Measurements from ENCODE around the gene OR2T4. TPM values are rescaled to one million over a fixed set of nuclear protein-coding genes. Genes with fewer than 3 reads are reported as not detected.

OR2T4 gene
- not detected in 2 replicates for total RNA-seq

- H3K36me3 ChIP-seq (ENCODE audit: control insufficient read depth, insufficient read depth, low read length), result no peaks in the 10 kb centered on the region
- H3K27me3 ChIP-seq (ENCODE audit: control insufficient read depth, insufficient read depth, low read length), result no peaks in the 10 kb centered on the region
- TF ChIP-seq CTCF (IDR thresholded peaks at IDR 0.05; ENCODE audit: insufficient read depth, low read length, severe bottlenecking), result no peak
- FAIRE-seq (no peak), DNase-seq (ENCODE audit: low read depth) (no peak)
- no peak within 1 kb of the TSS for H3K4me3 ChIP-seq (ENCODE audit: low read depth, low read length)
Measured at GRCh38 chr1:248361121-248361715, at the start of gene OR2T4. Gene OR2T4 (plus strand): TSS chr1:248361665. CDS start chr1:248361665, 0 bp downstream.

- H3K36me3 ChIP-seq (ENCODE audit: control insufficient read depth, insufficient read depth, low read length), result no peaks in the 10 kb centered on the region
- DNase-seq (ENCODE audit: low read depth) (no peak), FAIRE-seq (no peak)
- no peak overlapping the region for H3K4me3 ChIP-seq (ENCODE audit: low read depth, low read length)
- no peaks in the 10 kb centered on the region for H3K27me3 ChIP-seq (ENCODE audit: control insufficient read depth, insufficient read depth, low read length)
- no peak for TF ChIP-seq CTCF (IDR thresholded peaks at IDR 0.05; ENCODE audit: insufficient read depth, low read length, severe bottlenecking)
Measured at GRCh38 chr1:248316796-248317195, 44.7 kb upstream of the OR2T4 start.

- Histone ChIP-seq H3K4me3 (ENCODE audit: low read depth, low read length) (no peak within 1 kb of the TSS), H3K27me3 (ENCODE audit: control insufficient read depth, insufficient read depth, low read length) (no peaks in the 10 kb centered on the region), H3K36me3 (ENCODE audit: control insufficient read depth, insufficient read depth, low read length) (no peaks in the 10 kb centered on the region)
- FAIRE-seq (no peak), DNase-seq (ENCODE audit: low read depth) (no peak)
- TF ChIP-seq CTCF (IDR thresholded peaks at IDR 0.05; ENCODE audit: insufficient read depth, low read length, severe bottlenecking), result no peak
Measured at GRCh38 chr1:248324468-248324867, 37.0 kb upstream of the OR2T4 start, which contains the start of gene OR2M7. Gene OR2M7 (minus strand): TSS chr1:248324568. CDS start chr1:248324568, 0 bp downstream.

- FAIRE-seq, result no peak
- no peaks in the 10 kb centered on the region for H3K36me3 ChIP-seq (ENCODE audit: control insufficient read depth, insufficient read depth, low read length)
- no peaks in the 10 kb centered on the region for H3K27me3 ChIP-seq (ENCODE audit: control insufficient read depth, insufficient read depth, low read length)
- TF ChIP-seq CTCF (IDR thresholded peaks at IDR 0.05; ENCODE audit: insufficient read depth, low read length, severe bottlenecking), result no peak
- no peak overlapping the region for H3K4me3 ChIP-seq (ENCODE audit: low read depth, low read length)
- no peak for DNase-seq (ENCODE audit: low read depth)
Measured at GRCh38 chr1:248343451-248343850, 18.0 kb upstream of the OR2T4 start.

GRCh38 chr1:248348475-248348874 lies 13.0 kb upstream of the OR2T4 start, which contains the start of gene OR14C36:
Gene OR14C36 (plus strand): TSS chr1:248348775. CDS start chr1:248348775, 0 bp downstream.
- DNase-seq (ENCODE audit: low read depth) (no peak), FAIRE-seq (no peak)
- TF ChIP-seq CTCF (IDR thresholded peaks at IDR 0.05; ENCODE audit: insufficient read depth, low read length, severe bottlenecking), result no peak
- Histone ChIP-seq H3K4me3 (ENCODE audit: low read depth, low read length) (no peak within 1 kb of the TSS), H3K27me3 (ENCODE audit: control insufficient read depth, insufficient read depth, low read length) (no peaks in the 10 kb centered on the region), H3K36me3 (ENCODE audit: control insufficient read depth, insufficient read depth, low read length) (no peaks in the 10 kb centered on the region)

GRCh38 chr1:248359415-248359814 lies 2.0 kb upstream of the OR2T4 start:
- FAIRE-seq (no peak), DNase-seq (ENCODE audit: low read depth) (no peak)
- Histone ChIP-seq H3K27me3 (ENCODE audit: control insufficient read depth, insufficient read depth, low read length) (no peaks in the 10 kb centered on the region), H3K36me3 (ENCODE audit: control insufficient read depth, insufficient read depth, low read length) (no peaks in the 10 kb centered on the region), H3K4me3 (ENCODE audit: low read depth, low read length) (no peak overlapping the region)
- no peak for TF ChIP-seq CTCF (IDR thresholded peaks at IDR 0.05; ENCODE audit: insufficient read depth, low read length, severe bottlenecking)
